IPS-20b (cell line): ENCODE results near the gene NPHP3.
A peak's percentile ranks its signal among the peaks of the same experiment; 100 is the strongest.

Experiments
- H3K27ac ChIP-seq: one replicate; pipeline ENCODE4 v1.5.1; 2013; ENCODE audit warnings: low read length
- H3K27me3 ChIP-seq: 2 replicates; pipeline ENCODE4 v1.6.1; 2013; ENCODE audit warnings: mild to moderate bottlenecking, low read length, inconsistent platforms; ENCODE audit not compliant: insufficient read depth
- H3K36me3 ChIP-seq: 2 replicates; pipeline ENCODE4 v1.6.1; 2013; ENCODE audit warnings: low read depth, mild to moderate bottlenecking, inconsistent platforms, low read length, moderate library complexity; ENCODE audit not compliant: insufficient read depth
- H3K4me1 ChIP-seq: 2 replicates; pipeline ENCODE4 v1.6.1; 2013; ENCODE audit warnings: mild to moderate bottlenecking, control low read depth, inconsistent platforms, low read length, moderate library complexity; ENCODE audit not compliant: insufficient read depth
- H3K4me3 ChIP-seq: 2 replicates; pipeline ENCODE4 v1.5.1; 2013; ENCODE audit warnings: mild to moderate bottlenecking, low read length, inconsistent platforms
- H3K9ac ChIP-seq: 2 replicates; pipeline ENCODE4 v1.6.1; 2013; ENCODE audit warnings: low read depth, mild to moderate bottlenecking, inconsistent platforms, low read length, moderate library complexity
- H3K9me3 ChIP-seq: 2 replicates; pipeline ENCODE4 v1.6.1; 2013; ENCODE audit warnings: mild to moderate bottlenecking, low read depth, low read length, inconsistent platforms; ENCODE audit not compliant: insufficient read depth

Gene NPHP3

DNA sequence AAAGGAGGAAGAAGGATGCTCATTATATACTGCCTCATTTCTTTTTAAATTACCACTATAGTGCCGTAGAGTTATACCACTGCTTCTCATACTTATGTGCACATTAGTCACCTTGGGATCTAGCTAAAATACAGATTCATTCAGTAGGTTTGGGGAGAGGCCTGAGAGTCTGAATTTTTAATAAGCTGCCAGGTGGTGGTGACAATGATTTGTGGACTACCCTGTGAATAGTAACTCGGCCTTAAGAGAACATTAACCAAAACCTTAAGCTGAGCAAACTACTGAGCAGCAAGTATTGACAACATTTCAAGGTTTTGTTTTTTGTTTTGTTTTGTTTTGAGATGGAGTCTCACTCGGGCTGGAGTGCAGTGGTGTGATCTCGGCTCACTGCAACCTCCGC, 42.3 kb downstream of the NPHP3 start:
- Histone ChIP-seq H3K9me3 (no peaks in the 10 kb centered on the region), H3K4me1 (no peaks in the 10 kb centered on the region), H3K36me3 (peaks cover 87% of the 10 kb centered on the region), H3K27me3 (no peaks in the 10 kb centered on the region), H3K9ac (no peak overlapping the region), H3K27ac (no peak overlapping the region), H3K4me3 (no peak overlapping the region)

DNA sequence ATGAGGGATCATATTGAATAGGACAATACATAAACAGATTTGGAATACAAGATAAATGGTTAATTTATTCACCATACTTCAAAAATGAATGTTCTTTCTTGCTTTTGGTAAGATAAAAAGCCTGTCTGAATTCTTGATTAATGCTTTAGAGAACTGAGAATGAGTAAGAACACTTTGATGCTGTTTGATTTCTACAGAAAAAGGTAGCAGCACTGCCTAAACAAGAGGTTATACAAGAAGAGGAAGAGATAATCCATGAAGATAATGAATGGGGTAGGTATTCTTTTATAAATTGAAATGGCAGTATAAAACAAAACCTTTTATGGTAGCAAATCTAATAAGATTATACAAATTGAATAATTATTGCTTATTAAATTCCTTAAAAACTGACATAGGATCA, 46.8 kb downstream of the NPHP3 start:
- Histone ChIP-seq H3K27me3 (no peaks in the 10 kb centered on the region), H3K9me3 (no peaks in the 10 kb centered on the region), H3K4me3 (no peak overlapping the region), H3K27ac (no peak overlapping the region), H3K36me3 (peaks cover 85% of the 10 kb centered on the region), H3K9ac (no peak overlapping the region), H3K4me1 (no peaks in the 10 kb centered on the region)

DNA sequence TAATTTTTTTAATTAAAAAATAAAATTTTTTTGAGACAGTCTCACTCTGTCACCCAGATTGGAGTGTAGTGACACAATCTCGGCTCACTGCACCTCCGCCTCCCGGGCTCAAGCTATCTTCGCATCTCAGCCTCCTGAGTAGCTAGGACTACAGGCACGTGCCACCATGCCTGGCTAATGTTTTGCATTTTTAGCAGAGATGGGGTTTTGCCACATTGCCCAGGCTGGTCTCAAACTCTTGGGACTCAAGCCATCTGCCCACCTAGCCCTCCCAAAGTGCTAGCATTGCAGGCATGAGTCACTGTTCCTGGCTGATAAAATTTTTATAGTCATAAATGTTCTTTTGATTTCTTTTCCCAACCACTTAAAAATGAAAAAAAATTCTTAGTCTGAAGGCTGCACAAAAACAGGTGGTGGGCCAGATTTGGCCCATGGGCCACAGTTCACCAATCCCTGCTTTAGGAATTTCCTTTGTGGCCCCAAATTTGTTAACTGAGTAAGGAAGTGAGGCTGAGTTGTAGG, 52.9 kb downstream of the NPHP3 start:
- Histone ChIP-seq H3K27ac (no peak overlapping the region), H3K4me1 (no peaks in the 10 kb centered on the region), H3K4me3 (no peak overlapping the region), H3K27me3 (no peaks in the 10 kb centered on the region), H3K9ac (no peak overlapping the region), H3K9me3 (no peaks in the 10 kb centered on the region), H3K36me3 (peaks cover 61% of the 10 kb centered on the region)

DNA sequence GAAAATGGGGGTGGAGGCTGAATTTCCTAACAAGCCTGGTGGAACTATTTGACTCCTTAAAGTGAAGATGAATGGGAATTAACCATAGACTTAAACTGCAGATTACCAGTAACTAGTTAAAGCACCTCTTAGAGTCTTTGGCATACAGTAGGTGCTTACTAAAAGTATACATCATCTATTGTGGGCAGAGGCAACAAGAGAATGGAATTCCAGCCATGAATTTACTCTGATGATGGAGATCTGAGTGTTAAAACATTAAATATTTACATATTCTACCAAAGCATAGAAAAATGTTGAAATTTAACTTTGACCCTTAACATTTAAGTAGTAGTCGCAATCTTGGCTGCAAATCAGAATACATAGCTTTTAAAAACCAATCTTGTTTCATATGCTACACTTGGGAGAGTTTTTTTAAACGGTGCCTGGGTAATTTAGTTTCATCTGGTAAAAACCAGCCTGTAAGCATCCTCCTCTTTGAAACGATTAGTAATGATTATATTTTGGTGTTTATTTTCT, 56.9 kb downstream of the NPHP3 start:
- Histone ChIP-seq H3K4me1 (peaks cover 6% of the 10 kb centered on the region; the same call in 1 of the 2 replicates), H3K27me3 (no peaks in the 10 kb centered on the region), H3K27ac (no peak overlapping the region), H3K36me3 (peaks cover 27% of the 10 kb centered on the region), H3K9ac (no peak overlapping the region), H3K9me3 (no peaks in the 10 kb centered on the region), H3K4me3 (no peak overlapping the region)

DNA sequence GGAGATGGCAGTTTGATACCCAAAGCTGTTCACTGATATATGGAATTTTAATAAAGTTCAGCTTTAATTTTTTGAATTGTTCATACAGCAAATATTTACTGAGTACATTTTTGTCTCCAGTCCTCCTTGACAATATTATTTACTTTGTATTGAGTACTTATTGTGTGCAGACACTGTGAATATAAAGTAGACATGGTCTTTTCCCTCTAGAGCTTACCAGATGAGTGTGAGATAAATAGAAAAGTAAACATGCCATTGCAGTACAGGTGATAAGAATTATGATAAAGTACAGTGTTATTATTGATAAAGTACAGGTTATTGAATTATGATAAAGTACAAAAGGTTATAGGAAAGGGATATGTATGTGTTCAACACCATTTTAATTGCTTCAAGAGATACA, 60.0 kb downstream of the NPHP3 start:
- Histone ChIP-seq H3K9ac (no peak overlapping the region), H3K27me3 (no peaks in the 10 kb centered on the region), H3K4me3 (peak overlapping the region; percentile 94; the same call in 1 of the 2 replicates), H3K36me3 (peaks cover 5% of the 10 kb centered on the region; the same call in 1 of the 2 replicates), H3K9me3 (no peaks in the 10 kb centered on the region), H3K4me1 (peaks cover 6% of the 10 kb centered on the region; the same call in 1 of the 2 replicates), H3K27ac (no peak overlapping the region)

DNA sequence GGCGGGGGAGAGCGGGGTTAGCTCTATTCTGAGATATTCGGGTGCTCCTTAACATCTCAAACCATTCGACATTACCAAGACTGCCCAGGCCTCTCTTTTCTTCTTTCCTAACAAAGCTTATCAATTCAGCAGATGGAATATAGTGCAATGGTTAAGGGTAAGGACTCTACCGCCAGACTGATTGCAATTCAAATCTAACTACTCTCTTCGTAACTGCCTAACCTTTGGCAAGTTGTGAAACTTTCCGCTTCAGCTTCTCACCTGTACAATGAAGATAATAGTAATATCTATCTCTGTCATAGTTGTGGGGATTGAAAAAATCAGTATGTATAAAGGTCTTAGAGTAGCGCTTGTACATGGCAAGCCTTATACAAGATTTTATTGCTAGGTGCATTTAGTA, 61.1 kb downstream of the NPHP3 start:
- Histone ChIP-seq H3K4me1 (peaks cover 6% of the 10 kb centered on the region; the same call in 1 of the 2 replicates), H3K27ac (no peak overlapping the region)

DNA sequence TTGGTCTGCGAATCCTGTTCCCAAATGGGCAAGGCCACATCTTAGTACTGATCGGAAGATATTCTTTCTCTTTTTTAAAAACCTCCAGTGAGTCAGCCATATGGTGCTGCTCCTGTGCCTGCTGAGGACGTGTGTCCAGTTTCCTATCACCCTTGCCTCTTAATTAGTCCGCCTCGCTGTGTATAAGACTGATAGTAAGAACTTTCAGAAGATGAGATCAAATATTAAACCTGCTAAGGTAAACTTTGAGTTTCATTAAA, 61.5 kb downstream of the NPHP3 start:
- Histone ChIP-seq H3K9me3 (no peaks in the 10 kb centered on the region), H3K4me3 (peak overlapping the region; percentile 94), H3K36me3 (no peaks in the 10 kb centered on the region), H3K27ac (no peak overlapping the region), H3K9ac (peak overlapping the region; percentile 82), H3K27me3 (no peaks in the 10 kb centered on the region), H3K4me1 (peaks cover 6% of the 10 kb centered on the region; the same call in 1 of the 2 replicates)

More for the DNA sequence above, 61.1 kb downstream of the NPHP3 start:
- Histone ChIP-seq H3K9ac (peak overlapping the region; percentile 82), H3K4me3 (peak overlapping the region; percentile 94), H3K27me3 (no peaks in the 10 kb centered on the region), H3K36me3 (no peaks in the 10 kb centered on the region), H3K9me3 (no peaks in the 10 kb centered on the region)

DNA sequence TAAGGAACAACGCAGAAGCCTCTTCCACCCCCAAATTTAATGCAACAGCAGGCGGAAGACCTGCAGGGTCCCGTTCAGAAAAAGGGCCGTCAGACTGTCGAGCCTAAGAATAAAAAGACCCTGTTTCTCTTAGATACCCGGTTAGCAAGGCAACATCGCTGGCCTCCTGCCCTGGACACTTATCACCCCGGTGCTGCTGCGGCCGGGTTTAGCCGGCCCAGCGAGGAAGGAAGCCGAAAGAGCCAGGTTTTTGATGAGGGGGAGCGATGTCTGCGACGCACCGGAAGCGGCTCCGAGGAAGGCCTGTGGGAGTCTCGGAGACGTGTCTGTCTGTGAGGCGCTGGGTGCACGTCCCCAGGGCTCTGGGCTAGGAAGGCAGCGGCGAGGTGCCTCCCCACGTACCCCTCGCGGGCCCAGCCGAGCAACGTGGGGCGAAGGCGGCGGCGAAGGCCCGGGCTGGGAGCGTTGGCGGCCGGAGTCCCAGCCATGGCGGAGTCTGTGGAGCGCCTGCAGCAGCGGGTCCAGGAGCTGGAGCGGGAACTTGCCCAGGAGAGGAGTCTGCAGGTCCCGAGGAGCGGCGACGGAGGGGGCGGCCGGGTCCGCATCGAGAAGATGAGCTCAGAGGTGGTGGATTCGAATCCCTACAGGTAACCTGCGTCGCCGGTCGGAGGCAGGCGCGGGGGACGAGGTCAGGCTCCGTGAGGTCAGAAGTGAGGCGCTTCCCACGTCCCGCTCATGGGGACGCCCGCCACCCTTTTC, 62.0 kb downstream of the NPHP3 start, which contains the start of gene UBA5:
TSS of gene UBA5 (plus strand) at position 278 of the 759 bp plus-strand sequence. CDS start at position 487, 209 bp downstream.
- Histone ChIP-seq H3K4me1 (peaks cover 6% of the 10 kb centered on the region; the same call in 1 of the 2 replicates), H3K27ac (peak within 1 kb of the TSS; percentile 0), H3K27me3 (no peaks in the 10 kb centered on the region), H3K9ac (peak within 1 kb of the TSS; percentile 82), H3K9me3 (no peaks in the 10 kb centered on the region), H3K4me3 (peak within 1 kb of the TSS; percentile 94), H3K36me3 (no peaks in the 10 kb centered on the region)

DNA sequence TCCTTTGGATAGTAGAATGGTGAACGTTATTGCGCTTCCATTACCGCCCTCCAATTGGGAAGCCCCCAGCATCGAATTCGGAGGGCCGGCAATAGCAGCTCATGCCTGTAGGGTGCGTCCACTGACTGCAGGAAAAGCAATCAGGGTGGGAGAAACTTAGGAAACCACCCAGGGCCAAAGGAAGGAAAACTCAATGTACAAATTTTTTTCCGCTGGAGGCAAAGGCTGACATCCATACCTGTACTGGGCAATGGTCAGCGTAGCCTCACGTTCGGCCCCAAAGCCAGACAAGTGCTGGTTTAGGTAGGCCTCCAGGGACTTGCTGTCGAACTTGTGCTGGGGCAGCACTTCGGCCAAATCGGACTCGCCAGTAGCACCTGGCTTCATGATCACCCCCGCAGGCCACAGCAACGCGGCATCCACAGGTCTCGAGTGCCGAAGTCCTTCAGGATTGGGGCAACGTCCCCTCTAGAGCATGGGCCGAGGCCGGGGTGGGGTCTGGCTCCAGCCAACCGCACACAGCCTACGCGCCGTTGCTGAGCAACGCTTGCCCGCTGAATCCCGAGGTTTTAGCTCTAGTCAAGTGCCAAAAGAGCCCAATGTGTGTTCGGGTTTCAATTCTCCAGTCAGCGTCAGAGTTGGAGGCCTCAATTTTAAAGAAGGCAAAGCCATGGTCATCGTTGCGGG, 62.7 kb downstream of the NPHP3 start, which contains the start of gene ACAD11:
TSS of gene ACAD11 (minus strand) at position 445 of the 687 bp plus-strand sequence. CDS start at position 387, 58 bp downstream.
- Histone ChIP-seq H3K27ac (peak within 1 kb of the TSS; percentile 0), H3K9ac (peak within 1 kb of the TSS; percentile 82), H3K4me1 (peaks cover 6% of the 10 kb centered on the region; the same call in 1 of the 2 replicates), H3K9me3 (no peaks in the 10 kb centered on the region), H3K27me3 (no peaks in the 10 kb centered on the region), H3K36me3 (no peaks in the 10 kb centered on the region), H3K4me3 (peak within 1 kb of the TSS; percentile 94)

DNA sequence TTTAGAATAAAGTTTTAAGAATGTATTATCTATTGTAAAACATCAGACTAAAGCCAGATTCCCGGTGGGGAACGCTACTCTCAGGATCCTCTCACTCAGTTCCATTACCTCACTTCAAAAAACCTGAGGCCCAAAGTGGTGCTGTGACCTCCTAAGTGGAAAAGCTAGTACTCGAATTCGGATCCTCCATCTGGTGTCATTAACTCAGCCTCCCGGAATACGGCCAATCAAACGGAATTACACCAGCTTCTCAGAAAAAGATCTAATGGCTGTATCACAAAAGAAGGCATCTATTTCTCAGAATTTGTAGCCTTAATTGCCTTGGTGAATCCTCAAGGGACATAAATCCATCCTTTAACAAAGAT, 63.2 kb downstream of the NPHP3 start:
- H3K36me3 ChIP-seq = no peaks in the 10 kb centered on the region
- H3K27me3 ChIP-seq = no peaks in the 10 kb centered on the region
- H3K4me1 ChIP-seq = peaks cover 6% of the 10 kb centered on the region; the same call in 1 of the 2 replicates
- peak overlapping the region; percentile 94 for H3K4me3 ChIP-seq
- H3K27ac ChIP-seq = no peak overlapping the region
- H3K9me3 ChIP-seq = no peaks in the 10 kb centered on the region
- H3K9ac ChIP-seq = peak overlapping the region; percentile 82; the same call in 1 of the 2 replicates

DNA sequence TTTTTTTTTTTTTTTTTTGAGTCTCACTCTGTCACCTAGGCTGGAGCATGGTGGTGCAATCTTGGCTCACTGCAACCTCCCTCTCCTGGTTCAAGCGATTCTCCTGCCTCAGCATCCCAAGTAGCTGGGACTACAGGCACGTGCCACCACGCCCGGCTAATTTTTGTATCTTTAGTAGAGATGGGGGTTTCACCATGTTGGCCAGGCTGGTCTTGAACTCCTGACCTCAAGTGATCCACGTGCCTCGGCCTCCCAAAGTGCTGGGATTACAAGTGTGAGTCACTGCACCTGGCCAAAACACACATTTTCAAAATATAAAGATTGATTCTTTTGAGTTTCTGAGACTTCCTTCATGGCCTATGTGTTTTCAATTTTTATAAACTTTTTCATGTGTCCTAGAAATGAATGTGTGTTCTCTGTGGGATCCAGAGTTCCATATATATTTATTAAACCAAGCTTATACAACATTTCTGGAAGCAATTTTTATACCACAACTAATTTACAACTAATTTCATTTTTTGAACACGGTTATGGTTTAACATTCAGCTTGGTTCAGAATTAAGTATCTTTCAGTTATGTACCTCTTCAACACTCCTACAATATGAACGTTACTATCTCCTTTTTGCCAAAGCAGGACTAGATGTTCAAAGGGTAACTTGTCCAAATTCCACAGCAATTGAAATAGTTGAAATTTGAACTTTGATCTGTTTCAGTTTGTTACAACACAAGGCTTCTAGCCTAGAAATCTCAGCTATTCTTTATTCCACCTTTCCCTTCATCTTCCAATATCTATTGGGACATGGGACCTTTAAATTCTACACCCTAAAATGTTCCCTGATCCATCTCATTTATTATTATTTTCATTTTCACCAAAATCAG, 64.1 kb downstream of the NPHP3 start:
- H3K4me3 ChIP-seq = peak overlapping the region; percentile 94
- no peak overlapping the region for H3K27ac ChIP-seq
- no peak overlapping the region for H3K9ac ChIP-seq
- no peaks in the 10 kb centered on the region for H3K9me3 ChIP-seq
- no peaks in the 10 kb centered on the region for H3K27me3 ChIP-seq
- H3K4me1 ChIP-seq = peaks cover 6% of the 10 kb centered on the region; the same call in 1 of the 2 replicates
- H3K36me3 ChIP-seq = no peaks in the 10 kb centered on the region
